H9 (cell line): ENCODE data around the gene ACSM2B. TPM values are rescaled to one million over a fixed set of nuclear protein-coding genes. Genes with fewer than 3 reads are reported as not detected.
"Not testable (repeated sequence)": the region's sequence is repeated elsewhere in the genome, so short reads cannot be mapped to it uniquely, and the experiment has no call there.

Source experiments
- DNase-seq: peaks from one replicate; pipeline ENCODE4 v3.0.0-alpha.2; 2017
- H2AFZ ChIP-seq: one replicate; pipeline ENCODE4 v1.6.1; 2013; ENCODE audit warnings: mild to moderate bottlenecking, low read length, control low read depth, moderate library complexity
- H2AK5ac ChIP-seq: 2 replicates; pipeline ENCODE4 v1.6.1; 2013; ENCODE audit warnings: low read length, control low read depth, mixed read lengths; ENCODE audit not compliant: insufficient read length
- H2BK120ac ChIP-seq: one replicate; pipeline ENCODE4 v1.6.1; 2013; ENCODE audit warnings: low read depth, mild to moderate bottlenecking, low read length, control low read depth, inconsistent platforms; ENCODE audit not compliant: poor library complexity, severe bottlenecking
- H2BK12ac ChIP-seq: 2 replicates; pipeline ENCODE4 v1.6.1; 2013; ENCODE audit warnings: low read length, control low read depth, mixed read lengths, low read depth; ENCODE audit not compliant: insufficient read length
- H2BK15ac ChIP-seq: 2 replicates; pipeline ENCODE4 v1.6.1; 2013; ENCODE audit warnings: low read depth, low read length, control low read depth
- H2BK20ac ChIP-seq: one replicate; pipeline ENCODE4 v1.6.1; 2013; ENCODE audit warnings: low read depth, mild to moderate bottlenecking, low read length, control low read depth, inconsistent platforms; ENCODE audit not compliant: poor library complexity, severe bottlenecking
- H2BK5ac ChIP-seq: 2 replicates; pipeline ENCODE4 v1.6.1; 2013; ENCODE audit warnings: low read length, control low read depth, mixed read lengths; ENCODE audit not compliant: insufficient read length
- H3K14ac ChIP-seq: 2 replicates; pipeline ENCODE4 v1.6.1; 2013; ENCODE audit warnings: low read length, control low read depth; ENCODE audit not compliant: insufficient read depth
- H3K18ac ChIP-seq: 2 replicates; pipeline ENCODE4 v1.6.1; 2013; ENCODE audit warnings: low read depth, mild to moderate bottlenecking, mixed read lengths, low read length, control low read depth; ENCODE audit not compliant: insufficient read length
- H3K23ac ChIP-seq: 2 replicates; pipeline ENCODE4 v1.6.1; 2013; ENCODE audit warnings: low read length, control low read depth, mixed read lengths, low read depth; ENCODE audit not compliant: insufficient read length
- H3K23me2 ChIP-seq: 2 replicates; pipeline ENCODE4 v1.6.1; 2013; ENCODE audit warnings: low read depth, mild to moderate bottlenecking, mixed read lengths, low read length, control low read depth; ENCODE audit not compliant: insufficient read length, poor library complexity, severe bottlenecking
- H3K27ac ChIP-seq: 2 replicates; pipeline ENCODE4 v1.5.1; 2013; ENCODE audit warnings: low read length, control low read depth, mixed read lengths, low read depth; ENCODE audit not compliant: insufficient read length
- H3K27me3 ChIP-seq: 2 replicates; pipeline ENCODE4 v1.6.1; 2013; ENCODE audit warnings: low read length, control low read depth, inconsistent platforms; ENCODE audit not compliant: insufficient read depth
- H3K4ac ChIP-seq: 2 replicates; pipeline ENCODE4 v1.6.1; 2013; ENCODE audit warnings: low read depth, mild to moderate bottlenecking, control low read depth, inconsistent platforms, low read length, moderate library complexity
- H3K4me1 ChIP-seq: 2 replicates; pipeline ENCODE4 v1.6.1; 2013; ENCODE audit warnings: low read length, control low read depth, inconsistent platforms; ENCODE audit not compliant: insufficient read depth
- H3K4me2 ChIP-seq: 2 replicates; pipeline ENCODE4 v1.6.1; 2013; ENCODE audit warnings: low read length, control low read depth, mixed read lengths; ENCODE audit not compliant: insufficient read length, insufficient read depth
- H3K56ac ChIP-seq: 2 replicates; pipeline ENCODE4 v1.6.1; 2013; ENCODE audit warnings: low read depth, mild to moderate bottlenecking, mixed read lengths, low read length, control low read depth; ENCODE audit not compliant: insufficient read length
- H3K79me1 ChIP-seq: 2 replicates; pipeline ENCODE4 v1.6.1; 2013; ENCODE audit warnings: low read depth, mild to moderate bottlenecking, moderate library complexity, low read length, control low read depth, inconsistent platforms; ENCODE audit not compliant: insufficient read depth, poor library complexity, severe bottlenecking
- H3K79me2 ChIP-seq: 2 replicates; pipeline ENCODE4 v1.6.1; 2013; ENCODE audit warnings: low read length, control low read depth, inconsistent platforms; ENCODE audit not compliant: insufficient read depth
- H3K9ac ChIP-seq: 2 replicates; pipeline ENCODE4 v1.6.1; 2013; ENCODE audit warnings: low read length, control low read depth, mixed read lengths; ENCODE audit not compliant: insufficient read length; ENCODE audit errors: extremely low read depth
- H3K9me3 ChIP-seq: one replicate; pipeline ENCODE4 v1.6.1; 2013; ENCODE audit warnings: low read depth, low read length, inconsistent platforms; ENCODE audit not compliant: control insufficient read depth
- H3T11ph ChIP-seq: one replicate; pipeline ENCODE4 v1.6.1; 2013; ENCODE audit warnings: mild to moderate bottlenecking, low read length, control low read depth, inconsistent platforms
- H4K20me1 ChIP-seq: one replicate; pipeline ENCODE4 v1.6.1; 2013; ENCODE audit not compliant: control insufficient read depth, insufficient read length, insufficient read depth
- H4K5ac ChIP-seq: 2 replicates; pipeline ENCODE4 v1.6.1; 2013; ENCODE audit warnings: low read depth, mild to moderate bottlenecking, mixed read lengths, low read length, control low read depth; ENCODE audit not compliant: insufficient read length
- H4K8ac ChIP-seq: replicated peaks from 2 replicates; pipeline ENCODE4 v1.6.1; 2013; ENCODE audit warnings: low read length, control low read depth, mixed read lengths, low read depth; ENCODE audit not compliant: insufficient read length
- H4K91ac ChIP-seq: 2 replicates; pipeline ENCODE4 v1.6.1; 2013; ENCODE audit warnings: low read depth, mild to moderate bottlenecking, moderate library complexity, mixed read lengths, low read length, control low read depth; ENCODE audit not compliant: insufficient read length
- H3K27ac Mint-ChIP-seq, 3 experiments: 2 replicates in 2 of 3; 3 replicates in 1 of 3; pipeline ENCODE4 v1.8.0; 2020 to 2021; ENCODE audit warnings: mixed read lengths in 3 of 3, mild to moderate bottlenecking in 1 of 3, moderate library complexity in 1 of 3
- H3K27me3 Mint-ChIP-seq: 2 replicates; pipeline ENCODE4 v1.8.0; 2021; ENCODE audit warnings: low read depth, mild to moderate bottlenecking, moderate library complexity, mixed read lengths
- H3K36me3 Mint-ChIP-seq, 3 experiments: 2 replicates in 2 of 3; 3 replicates in 1 of 3; pipeline ENCODE4 v1.8.0; 2020 to 2021; ENCODE audit warnings: low read depth in 3 of 3, mixed read lengths in 3 of 3; ENCODE audit not compliant: insufficient read depth in 1 of 3
- H3K4me1 Mint-ChIP-seq, 2 experiments: 2 replicates each; pipeline ENCODE4 v1.8.0; 2020; ENCODE audit warnings: mixed read lengths in 2 of 2
- H3K4me3 Mint-ChIP-seq, 2 experiments: 2 replicates in 1 of 2; 3 replicates in 1 of 2; pipeline ENCODE4 v1.8.0; 2020 to 2021; ENCODE audit warnings: mild to moderate bottlenecking in 2 of 2, mixed read lengths in 2 of 2, moderate library complexity in 1 of 2
- H3K9me3 Mint-ChIP-seq, 2 experiments: 2 replicates in 1 of 2; 3 replicates in 1 of 2; pipeline ENCODE4 v1.8.0; 2020; ENCODE audit warnings: mild to moderate bottlenecking in 2 of 2, mixed read lengths in 2 of 2, moderate library complexity in 1 of 2
- WGBS: extraction: QIAGEN DNeasy Blood & Tissue Kit; methylation state at CpG from one replicate; pipeline ENCODE4 v1.1.7; 2013; ENCODE audit warnings: missing lambda C conversion rate, low lambda C conversion rate, mixed read lengths; ENCODE audit not compliant: insufficient read length; ENCODE audit errors: extremely low coverage; 5-methylcytosine and 5-hydroxymethylcytosine counted together
- total RNA-seq: library from RNA; stranded (reverse); gene quantifications from 2 replicates; pipeline ENCODE4 v1.2.1, GENCODE V29; 2021

The ACSM2B gene
- total RNA-seq, 1 experiment from 2014 or later = not detected

DNA sequence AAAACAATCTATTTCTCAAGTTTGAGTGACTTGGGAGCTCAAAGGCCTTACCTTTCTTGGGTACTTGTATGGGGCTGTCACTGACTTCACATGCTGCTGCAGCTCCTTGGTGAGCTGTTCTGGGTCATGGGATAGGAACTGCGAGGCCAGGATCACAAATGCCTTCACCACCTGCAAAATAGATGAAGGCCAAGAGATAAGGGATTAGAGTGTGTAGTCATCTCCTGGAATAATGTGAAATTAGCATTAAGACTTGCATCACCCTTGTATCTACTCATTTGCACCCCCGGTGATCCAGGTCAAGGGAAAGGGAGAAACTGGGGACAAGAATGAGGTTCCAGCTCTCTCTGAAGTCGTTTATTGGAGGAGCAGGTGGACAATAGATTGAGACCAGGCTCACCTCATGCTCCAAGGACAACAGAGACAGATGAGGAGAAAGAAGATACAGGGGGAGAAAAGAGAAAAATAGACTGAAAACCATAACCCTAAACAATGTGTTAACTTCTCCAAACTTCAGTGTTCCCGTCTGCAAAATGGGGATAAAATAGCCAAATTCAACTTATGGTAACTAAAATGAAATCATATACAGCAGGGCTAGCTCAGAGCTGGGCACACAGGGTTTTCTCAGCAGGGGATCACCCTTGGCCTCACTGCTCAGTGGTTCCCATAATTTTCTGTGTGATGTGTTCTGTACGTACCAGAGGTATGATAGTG is 35.4 kb downstream of the ACSM2B start:
- H2BK120ac ChIP-seq, H3K27ac Mint-ChIP-seq, H3K27me3 Mint-ChIP-seq, H3K4me1 ChIP-seq, H3K27ac ChIP-seq, H2BK12ac ChIP-seq, H4K5ac ChIP-seq, H2AFZ ChIP-seq, H3K27me3 ChIP-seq, H4K20me1 ChIP-seq, H3K9ac ChIP-seq, H4K8ac ChIP-seq, DNase-seq, H4K91ac ChIP-seq, H3K36me3 Mint-ChIP-seq, H3K14ac ChIP-seq, H3K9me3 ChIP-seq, H3K18ac ChIP-seq, H3K4ac ChIP-seq, H2BK15ac ChIP-seq, H3K23ac ChIP-seq, H3K4me2 ChIP-seq, H3K4me3 Mint-ChIP-seq, H3K79me2 ChIP-seq, H3T11ph ChIP-seq, H3K23me2 ChIP-seq, H2BK5ac ChIP-seq, H3K4me1 Mint-ChIP-seq, H2BK20ac ChIP-seq, H3K79me1 ChIP-seq, H2AK5ac ChIP-seq, H3K56ac ChIP-seq: not testable (repeated sequence)
- no CpG with 5 or more reads among the region's 5 CpGs for WGBS
- H3K9me3 Mint-ChIP-seq = peaks cover 0 to 26% of the 10 kb centered on the region in 2 experiments; a peak in 2 of 5 replicates
